ENCODE data around the gene CLSTN2. TPM values are rescaled to one million over a fixed set of nuclear protein-coding genes. Genes with fewer than 3 reads are reported as not detected.

CLSTN2 gene
- total and polyA plus RNA-seq, 2 of the 4 experiments (the other 2 are of a cell fraction): under 0.01 to 0.07 TPM

DNA sequence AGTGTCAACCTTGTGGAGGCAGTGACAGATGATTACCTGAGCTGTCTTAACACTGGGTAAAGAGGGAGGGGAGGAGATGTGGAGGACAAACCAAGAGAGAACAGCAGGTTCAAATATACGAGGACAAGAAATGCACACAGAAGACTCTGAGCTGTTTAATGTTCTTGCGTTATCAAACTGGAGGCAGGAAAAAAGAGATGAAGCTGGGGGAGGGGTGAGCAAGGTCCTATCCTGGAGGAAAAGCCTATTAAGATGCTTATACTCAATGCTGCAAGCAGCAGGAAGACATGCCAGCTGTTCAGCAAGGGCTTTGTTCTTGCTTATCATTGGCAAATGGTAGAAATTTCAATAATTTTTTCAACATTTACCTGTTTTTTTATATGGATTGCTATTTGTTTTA lies 397.1 kb downstream of the CLSTN2 start:
- no peaks in the 10 kb centered on the region for H3K79me1 ChIP-seq (ENCODE audit: low read depth in 1 of 2, low read length in 2 of 2)
- no peaks in the 10 kb centered on the region for H3K9me3 ChIP-seq (ENCODE audit: control insufficient read depth, insufficient read depth, low read length)
- dilution Hi-C loops (cut with HindIII; ENCODE audit: low sequenced_read_pairs, unreplicated experiment): no loop called here
- H4K91ac ChIP-seq (ENCODE audit: insufficient read depth, low read depth, low read length): no peak overlapping the region
- no peak overlapping the region for H2BK120ac ChIP-seq (ENCODE audit: low read depth, low read length)
- H3K9me1 ChIP-seq (ENCODE audit: insufficient read depth, low read length): no peaks in the 10 kb centered on the region
- TF ChIP-seq NFE2L2 (IDR thresholded peaks at IDR 0.05; ENCODE audit: low read depth, low read length) (no peak), RFX5 (IDR thresholded peaks at IDR 0.05; ENCODE audit: low read depth, low read length) (no peak), MAZ (IDR thresholded peaks at IDR 0.05; ENCODE audit: borderline replicate concordance, low read depth, low read length) (no peak), SMC3 (IDR thresholded peaks at IDR 0.05; ENCODE audit: low read depth, low read length) (no peak)
- TF ChIP-seq, protein P1, sequence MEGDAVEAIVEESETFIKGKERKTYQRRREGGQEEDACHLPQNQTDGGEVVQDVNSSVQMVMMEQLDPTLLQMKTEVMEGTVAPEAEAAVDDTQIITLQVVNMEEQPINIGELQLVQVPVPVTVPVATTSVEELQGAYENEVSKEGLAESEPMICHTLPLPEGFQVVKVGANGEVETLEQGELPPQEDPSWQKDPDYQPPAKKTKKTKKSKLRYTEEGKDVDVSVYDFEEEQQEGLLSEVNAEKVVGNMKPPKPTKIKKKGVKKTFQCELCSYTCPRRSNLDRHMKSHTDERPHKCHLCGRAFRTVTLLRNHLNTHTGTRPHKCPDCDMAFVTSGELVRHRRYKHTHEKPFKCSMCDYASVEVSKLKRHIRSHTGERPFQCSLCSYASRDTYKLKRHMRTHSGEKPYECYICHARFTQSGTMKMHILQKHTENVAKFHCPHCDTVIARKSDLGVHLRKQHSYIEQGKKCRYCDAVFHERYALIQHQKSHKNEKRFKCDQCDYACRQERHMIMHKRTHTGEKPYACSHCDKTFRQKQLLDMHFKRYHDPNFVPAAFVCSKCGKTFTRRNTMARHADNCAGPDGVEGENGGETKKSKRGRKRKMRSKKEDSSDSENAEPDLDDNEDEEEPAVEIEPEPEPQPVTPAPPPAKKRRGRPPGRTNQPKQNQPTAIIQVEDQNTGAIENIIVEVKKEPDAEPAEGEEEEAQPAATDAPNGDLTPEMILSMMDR (conservative IDR thresholded peaks at IDR 0.05; ENCODE audit: low read depth, low read length): no peak
- POLR2A ChIA-PET (ENCODE audit: unreplicated experiment): no interaction called here
- intact Hi-C loops (cut with micrococcal nuclease): no loop called here
- no peak overlapping the region for H3K14ac ChIP-seq (replicated peaks; ENCODE audit: low read depth, low read length)
- no peak overlapping the region for H4K8ac ChIP-seq (ENCODE audit: low read depth in 2 of 2, low read length in 2 of 2)
- H3K56ac ChIP-seq (ENCODE audit: extremely low read depth, insufficient read depth, low read length): no peak overlapping the region
- no peak overlapping the region for H3K4me2 ChIP-seq (ENCODE audit: low read depth, low read length)
- no peaks in the 10 kb centered on the region for H3K27me3 ChIP-seq (ENCODE audit: control insufficient read depth, insufficient read depth, low read length)
- no peaks in the 10 kb centered on the region for H3K4me1 ChIP-seq (ENCODE audit: control insufficient read depth, insufficient read depth, low read length)
- no peak overlapping the region for H4K5ac ChIP-seq (ENCODE audit: low read depth, low read length)
- H2BK20ac ChIP-seq (ENCODE audit: low read depth, low read length): no peak overlapping the region
- WGBS, 2 experiments (ENCODE audit: extremely low coverage in 2 of 2, insufficient read length in 1 of 2): 0% methylated on average over 1 of the region's 2 CpGs; no CpG with 5 or more reads in 1 of the 2 experiments
- no peaks in the 10 kb centered on the region for H4K20me1 ChIP-seq (ENCODE audit: insufficient read depth, low read length)
- H2AK9ac ChIP-seq (replicated peaks; ENCODE audit: low read depth, low read length, poor library complexity): no peak overlapping the region
- no peak overlapping the region for H2AK5ac ChIP-seq (ENCODE audit: low read depth, low read length)
- H3K4ac ChIP-seq (ENCODE audit: low read depth, low read length): no peak overlapping the region
- H3K36me3 ChIP-seq (ENCODE audit: control insufficient read depth, insufficient read depth, low read length): no peaks in the 10 kb centered on the region
- H3K9ac ChIP-seq (ENCODE audit: low read depth, low read length): no peak overlapping the region
- no peak overlapping the region for H2AFZ ChIP-seq (replicated peaks; ENCODE audit: low read length, poor library complexity)
- H3K23ac ChIP-seq (ENCODE audit: low read depth, low read length): no peak overlapping the region
- no peak overlapping the region for H3K4me3 ChIP-seq (ENCODE audit: insufficient read depth, low read depth, low read length)
- ATAC-seq (ENCODE audit: low read depth) (no peak), DNase-seq (no peak)
- CTCF ChIA-PET: no interaction called here
- BruUV-seq (replicated peaks): no TSS peak
- in situ Hi-C loops (cut with MboI; ENCODE audit: low sequenced_read_pairs): no loop called here
- no peak overlapping the region for H2BK5ac ChIP-seq (ENCODE audit: low read depth, low read length, poor library complexity, severe bottlenecking)
- H2BK15ac ChIP-seq (ENCODE audit: low read depth, low read length): no peak overlapping the region
- H3K18ac ChIP-seq (ENCODE audit: low read depth, low read length): no peak overlapping the region
- H3K27ac ChIP-seq (ENCODE audit: insufficient read depth, low read length): no peak overlapping the region

Data from IMR-90 (cell line).